DMS153 treated with DMSO at 0.1 percent for 48 hours (cell line): ENCODE results near the gene PAWR.

Experiments
- DNase-seq: peaks from one replicate; lab custom pipeline; 2025; ENCODE audit not compliant: unreplicated experiment; lab: John Stamatoyannopoulos, UW

PAWR gene, protein sequence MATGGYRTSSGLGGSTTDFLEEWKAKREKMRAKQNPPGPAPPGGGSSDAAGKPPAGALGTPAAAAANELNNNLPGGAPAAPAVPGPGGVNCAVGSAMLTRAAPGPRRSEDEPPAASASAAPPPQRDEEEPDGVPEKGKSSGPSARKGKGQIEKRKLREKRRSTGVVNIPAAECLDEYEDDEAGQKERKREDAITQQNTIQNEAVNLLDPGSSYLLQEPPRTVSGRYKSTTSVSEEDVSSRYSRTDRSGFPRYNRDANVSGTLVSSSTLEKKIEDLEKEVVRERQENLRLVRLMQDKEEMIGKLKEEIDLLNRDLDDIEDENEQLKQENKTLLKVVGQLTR

DNA sequence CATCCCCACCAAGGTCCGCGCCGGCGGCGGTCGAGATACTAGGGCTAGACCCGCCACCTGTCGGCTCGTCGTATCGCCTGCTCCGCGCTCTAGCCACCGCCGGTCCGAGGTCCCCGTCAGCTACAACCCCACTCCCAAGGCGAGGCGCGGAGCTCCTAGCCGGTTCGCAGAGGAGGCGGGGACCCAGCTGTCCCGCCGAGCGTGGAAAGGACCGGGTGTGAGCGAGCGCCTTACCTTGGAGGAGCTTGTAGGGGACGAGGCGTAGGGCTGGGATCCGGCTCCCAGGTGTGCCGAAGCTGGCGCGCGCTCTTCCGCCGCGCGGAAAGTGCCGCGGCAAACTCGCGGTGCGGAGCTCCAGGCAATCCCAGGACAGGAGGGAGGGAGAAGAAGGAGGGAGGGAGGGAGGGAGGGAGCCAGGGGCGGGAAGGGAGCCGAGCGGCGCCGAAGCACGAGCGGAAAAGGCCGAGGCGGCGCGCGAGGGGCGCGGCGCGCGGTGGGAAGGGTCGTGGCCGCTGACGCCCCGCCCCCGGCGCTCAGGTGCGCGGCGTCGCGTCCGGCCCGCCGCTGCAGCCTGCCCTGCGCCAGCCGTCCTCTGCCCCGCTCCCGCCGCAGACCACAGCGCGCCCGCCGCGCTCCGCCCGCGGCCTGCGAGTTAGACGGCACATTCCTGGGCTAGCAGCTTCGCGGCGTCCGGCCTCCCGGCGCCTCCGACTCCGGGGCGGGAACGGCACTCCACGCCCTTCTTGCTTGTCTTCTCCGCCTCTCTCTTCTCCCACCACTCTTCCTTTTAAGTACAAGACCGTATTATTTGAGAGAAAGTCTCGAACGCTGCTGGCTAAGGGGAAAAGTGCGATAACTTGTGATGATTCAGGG, at the start of gene PAWR:
Gene PAWR, minus strand, starts transcription at position 327 of the 873 bp plus-strand sequence. CDS start 720 bp downstream, outside the sequence.
- peak; percentile 79 for DNase-seq

DNA sequence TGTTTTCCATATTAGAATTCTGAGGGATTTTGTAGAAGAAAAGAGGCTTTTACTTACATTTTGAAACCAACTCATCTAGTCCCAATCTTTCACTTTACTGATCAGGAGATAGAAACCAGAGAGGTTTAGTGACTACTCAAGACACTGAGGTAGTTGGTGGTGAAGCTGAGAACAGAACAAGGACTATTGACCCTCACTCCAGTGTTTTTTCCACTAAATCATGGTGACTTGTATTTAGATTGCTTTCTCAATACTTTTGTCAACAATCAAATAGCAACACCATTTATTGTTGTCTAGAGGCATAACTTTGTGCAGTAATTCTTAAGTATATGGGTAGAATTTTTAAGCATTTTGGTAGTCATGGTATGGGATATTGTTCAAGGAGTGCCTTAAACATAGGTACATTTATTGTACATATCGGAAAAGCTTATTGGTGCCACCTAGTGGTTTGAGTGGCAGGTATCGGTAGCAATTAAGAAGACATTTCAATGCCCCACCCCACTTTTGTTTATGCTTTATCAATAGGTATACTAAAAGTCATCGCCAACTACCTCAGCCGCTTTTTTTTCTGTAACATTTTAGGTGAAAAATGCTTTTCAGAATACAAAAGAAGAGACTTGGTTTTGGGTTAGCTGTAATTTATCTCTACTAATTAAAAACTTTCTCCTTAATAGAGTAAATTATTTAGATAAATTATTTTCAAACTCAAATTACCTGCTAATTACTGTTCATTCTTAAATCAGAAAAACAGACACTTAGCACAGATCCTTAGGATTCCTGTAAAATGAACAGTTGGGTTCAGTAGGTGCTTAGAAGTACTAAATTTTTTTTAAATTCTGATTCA, 47.3 kb upstream of the PAWR start:
- DNase-seq = peak; percentile 71

DNA sequence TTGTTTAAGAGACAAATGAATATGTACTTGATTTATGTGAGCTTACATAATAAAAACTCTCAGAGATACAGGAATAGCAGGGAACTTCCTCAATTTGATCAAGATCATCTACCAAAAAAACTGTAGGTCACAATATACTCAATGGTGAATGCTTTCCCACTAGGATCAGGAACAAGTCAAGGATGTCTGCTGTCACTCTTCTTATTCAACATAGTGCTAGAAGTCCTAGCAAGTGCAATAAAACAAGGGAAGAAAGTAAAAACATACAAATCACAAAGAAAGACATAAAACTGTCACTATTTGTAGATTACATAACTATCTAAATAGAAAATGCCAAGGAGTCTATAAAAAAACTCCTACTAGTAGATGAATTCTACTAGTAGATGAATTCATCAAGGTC, 41.9 kb upstream of the PAWR start:
- no peak for DNase-seq

DNA sequence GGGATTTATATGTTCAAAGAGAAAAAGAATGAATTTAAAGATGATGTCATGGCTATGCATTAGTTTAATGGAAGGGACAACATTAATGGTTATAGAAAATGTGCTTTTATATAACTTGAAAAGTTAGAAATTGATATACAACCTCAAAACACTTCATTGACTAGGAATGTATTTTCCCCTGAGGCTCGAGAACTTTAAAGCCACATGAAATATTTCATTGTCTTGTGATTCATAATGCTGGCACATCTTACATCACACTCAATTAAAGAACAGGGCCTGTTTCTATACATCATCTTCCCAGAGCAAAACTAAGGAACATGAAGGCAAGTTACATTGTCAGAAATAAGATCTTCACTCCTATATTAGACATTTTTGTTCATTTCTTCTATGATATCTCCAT, 35.2 kb upstream of the PAWR start:
- no peak for DNase-seq

DNA sequence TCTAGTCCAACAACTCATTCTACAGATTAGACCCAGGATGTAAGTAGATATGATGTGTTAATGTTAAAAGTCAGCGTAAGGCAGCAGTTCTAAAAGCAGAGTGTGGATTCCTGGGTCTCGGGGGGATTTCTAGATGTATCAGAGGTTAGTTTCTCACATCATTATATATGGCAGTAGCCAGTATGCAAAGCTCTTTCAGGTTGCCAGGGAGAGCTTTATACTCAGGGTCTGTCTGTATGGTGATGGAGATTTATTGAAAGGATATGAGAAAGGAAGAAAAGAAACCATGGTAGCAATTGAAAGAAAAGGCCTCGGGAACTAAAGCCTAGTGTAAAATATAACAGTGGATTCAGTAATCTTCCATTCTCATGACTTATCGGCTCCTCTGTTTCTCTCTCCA, 26.2 kb upstream of the PAWR start:
- DNase-seq = no peak

DNA sequence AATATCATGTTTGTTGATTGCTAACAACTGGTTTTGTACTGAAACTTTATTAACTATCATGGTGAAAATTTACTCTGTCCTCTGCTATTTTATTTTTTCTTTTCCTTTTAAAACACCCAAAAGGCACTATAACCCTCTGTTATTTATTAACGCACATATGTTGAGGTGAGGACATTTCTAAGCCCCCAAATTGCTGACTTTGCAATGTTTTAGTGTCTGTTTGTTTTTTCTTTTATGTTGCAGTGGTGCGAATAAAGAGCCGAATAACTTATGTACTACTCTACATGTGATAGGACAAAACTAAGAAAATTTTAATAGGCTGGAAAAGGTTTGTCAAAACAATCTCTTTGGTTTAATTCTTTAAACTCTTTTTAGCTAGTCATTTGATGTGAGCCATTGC, 24.5 kb upstream of the PAWR start:
- DNase-seq = no peak

DNA sequence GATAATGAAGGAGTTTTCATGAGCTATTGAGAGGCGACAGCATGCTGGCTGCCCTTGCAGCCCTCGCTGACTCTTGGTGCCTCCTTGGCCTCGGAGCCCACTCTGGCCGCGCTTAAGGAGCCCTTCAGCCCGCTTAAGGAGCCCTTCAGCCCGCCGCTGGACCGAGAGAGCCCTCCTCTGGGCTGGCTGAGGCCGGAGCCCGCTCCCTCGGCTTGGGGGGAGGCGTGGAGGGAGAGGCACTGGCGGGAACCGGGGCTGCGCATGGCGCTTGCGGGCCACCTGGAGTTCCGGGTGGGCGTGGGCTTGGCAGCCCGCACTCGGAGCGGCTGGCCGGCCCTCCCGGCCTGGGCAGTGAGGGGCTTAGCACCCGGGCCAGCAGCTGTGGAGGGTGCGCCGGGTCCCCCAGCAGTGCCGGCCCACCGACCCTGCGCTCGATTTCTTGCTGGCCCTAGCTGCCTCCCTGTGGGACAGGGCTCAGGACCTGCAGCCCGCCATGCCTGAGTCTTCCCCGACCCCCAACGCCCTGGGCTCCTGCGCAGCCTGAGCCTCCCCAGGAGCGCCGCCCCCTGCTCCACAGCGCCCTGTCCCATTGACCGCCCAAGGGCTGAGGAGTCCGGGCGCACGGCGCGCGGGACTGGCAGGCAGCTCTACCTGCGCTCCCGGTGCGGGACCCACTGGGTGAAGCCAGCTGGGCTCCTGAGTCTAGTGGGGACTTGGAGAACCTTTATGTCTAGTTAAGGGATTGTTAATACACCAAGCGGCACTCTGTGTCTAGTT, 20.1 kb upstream of the PAWR start:
- DNase-seq = no peak

DNA sequence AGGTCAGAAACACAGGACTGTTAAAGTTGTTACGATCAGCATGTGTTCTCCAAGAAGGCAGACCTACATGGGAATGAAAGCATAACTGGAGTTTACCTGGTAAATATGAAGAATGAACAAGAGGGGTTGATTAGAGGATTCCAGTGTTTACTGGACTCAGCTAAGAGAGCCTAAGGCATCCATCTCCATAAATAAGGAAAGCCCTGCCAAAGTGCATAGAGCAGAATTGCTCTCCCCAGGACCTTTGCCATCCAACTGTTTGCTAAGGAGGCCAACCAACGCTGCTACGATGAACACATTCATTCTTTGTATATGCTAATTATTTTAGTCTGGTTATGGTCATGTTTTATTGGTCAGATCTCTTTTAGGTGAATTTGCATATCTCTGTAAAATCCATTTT, 17.1 kb upstream of the PAWR start:
- DNase-seq = no peak

DNA sequence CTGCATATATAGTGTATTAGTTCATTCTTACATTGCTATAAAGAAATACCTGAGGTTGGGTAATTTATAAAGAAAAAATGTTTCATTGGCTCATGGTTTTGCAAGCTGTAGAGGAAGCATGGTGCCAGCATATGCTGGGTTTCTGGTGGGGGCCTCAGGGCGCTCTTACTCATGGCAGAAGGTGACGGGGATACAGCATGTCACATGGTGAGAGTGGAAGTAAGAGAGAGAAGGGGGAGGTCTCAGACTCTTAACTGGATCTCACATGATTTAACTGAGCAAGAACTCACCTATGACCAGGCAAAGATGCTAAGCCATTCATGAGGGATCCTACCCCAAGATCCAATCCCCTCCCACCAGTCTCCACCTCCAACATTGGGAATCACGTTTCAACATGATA, 15.9 kb upstream of the PAWR start:
- DNase-seq = no peak

DNA sequence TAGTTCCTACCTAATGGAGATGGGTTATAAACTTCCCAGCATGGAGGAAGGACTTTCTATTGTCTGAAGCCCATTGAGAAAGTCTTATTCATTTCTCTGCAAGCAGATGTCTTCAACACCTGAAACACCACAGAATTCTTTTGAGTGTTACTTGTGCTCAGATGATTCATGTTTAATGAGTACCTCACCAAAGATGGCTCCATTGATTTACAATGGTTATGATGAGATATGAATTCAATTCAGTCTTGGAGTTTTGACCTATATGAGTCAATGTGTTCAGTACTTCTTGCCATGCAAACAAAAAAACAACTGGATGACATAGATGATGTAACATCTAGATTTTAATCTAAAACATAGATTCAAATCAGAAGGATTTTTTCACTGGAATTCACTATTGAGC, 15.4 kb upstream of the PAWR start:
- no peak for DNase-seq

DNA sequence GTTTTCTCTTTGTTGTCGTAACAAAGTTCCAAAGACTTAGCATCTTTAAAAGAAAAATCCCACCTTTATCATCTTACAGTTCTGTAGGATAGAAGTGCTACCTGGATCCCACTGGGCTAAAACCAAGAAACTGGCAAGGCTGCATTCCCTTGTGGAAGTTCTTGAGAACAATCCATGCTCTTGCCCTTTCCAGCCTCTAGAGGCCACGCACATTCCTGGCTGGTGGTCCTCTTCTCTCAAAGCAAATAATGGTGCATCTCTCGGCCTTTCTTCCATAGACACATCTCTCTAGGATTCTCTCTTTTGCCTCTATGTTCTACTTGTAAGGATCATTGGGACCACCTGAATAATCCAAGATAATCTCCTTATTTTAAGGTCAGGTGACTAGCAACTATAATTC, 8.2 kb upstream of the PAWR start:
- no peak for DNase-seq

DNA sequence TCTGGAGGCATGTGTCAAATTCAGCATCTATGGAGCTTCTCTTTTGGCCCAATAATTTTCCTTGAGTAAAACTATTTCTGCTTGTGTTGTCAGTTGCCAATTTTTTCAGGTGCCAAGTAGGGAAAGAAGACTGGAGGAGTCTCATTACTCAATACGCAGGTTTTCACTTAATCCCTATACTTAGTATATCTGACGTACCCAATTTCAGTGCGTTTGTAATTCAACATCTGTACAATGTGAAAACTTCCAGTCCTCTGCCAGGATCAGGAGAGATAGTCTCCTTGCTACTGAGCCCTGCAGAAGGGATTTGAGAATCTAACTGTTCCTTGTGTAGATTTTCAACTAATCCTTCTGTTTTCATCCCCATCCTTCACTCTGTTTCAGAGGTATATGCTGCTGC, 5.7 kb upstream of the PAWR start:
- DNase-seq = no peak

DNA sequence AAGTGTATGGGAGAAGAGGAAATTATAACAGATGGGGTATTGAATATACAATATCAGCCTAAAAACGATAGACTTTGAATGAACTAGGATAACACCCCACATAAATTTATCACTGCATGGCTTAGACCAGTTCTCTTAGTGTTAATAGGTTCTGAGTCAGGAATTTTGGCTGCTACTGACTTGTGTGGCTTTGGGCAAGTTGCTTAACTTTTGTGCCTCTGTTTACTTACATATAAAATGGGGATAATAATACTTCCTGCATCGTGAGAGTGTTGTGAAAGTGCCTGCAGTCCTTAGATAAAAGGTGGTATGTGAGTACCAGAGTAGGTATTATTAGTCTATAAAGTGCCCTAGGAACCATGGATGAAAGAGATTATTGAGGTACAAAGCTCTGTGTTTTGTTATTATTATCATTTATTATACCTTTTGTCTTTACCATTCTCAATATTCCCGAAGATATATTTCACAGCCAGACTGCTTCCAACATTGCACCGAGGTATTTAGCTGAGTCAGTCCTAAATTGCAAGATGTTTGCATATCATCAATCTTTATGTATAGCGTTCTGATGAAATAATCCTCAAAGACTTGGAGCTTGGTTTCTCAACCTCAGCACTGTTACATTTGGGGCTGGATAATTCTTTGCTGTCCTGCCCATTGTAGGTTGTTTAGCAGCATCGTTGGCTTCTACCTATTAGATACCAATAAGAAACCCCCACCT, 2.3 kb upstream of the PAWR start:
- DNase-seq = no peak

DNA sequence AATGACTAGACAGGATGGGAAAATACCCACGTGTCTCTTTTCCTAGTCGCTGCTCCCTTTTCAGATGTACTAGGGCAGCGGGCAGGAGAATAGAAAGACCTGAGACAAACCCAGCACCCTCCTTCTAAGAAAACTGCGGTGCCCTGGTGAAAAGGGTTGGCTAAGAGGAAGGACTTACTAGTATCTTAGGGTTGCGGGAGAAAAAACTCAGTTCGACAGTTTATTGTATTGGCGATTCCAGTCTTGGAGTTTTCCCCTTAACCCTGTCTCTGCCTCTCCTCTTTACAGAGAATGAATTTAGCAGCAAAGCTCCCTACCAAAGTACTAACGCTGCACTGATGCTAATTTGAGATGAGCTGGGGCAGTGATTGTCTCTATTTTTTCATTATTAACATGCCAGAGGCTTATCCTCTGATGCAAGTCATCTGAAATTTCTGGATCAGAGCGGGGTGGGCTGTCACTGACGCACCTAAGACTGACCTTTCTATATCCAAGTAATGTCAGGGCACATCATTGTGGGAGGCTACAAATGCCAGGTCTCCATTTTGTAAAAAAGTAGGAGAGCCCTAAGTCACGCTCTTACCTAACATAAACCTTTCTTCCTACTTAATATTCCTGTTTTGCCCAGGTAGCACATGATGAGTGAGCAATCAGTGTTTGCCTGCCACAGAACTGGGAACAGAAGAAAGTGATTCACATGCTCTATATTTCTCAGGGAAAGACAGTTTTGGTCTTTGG, 916 bp upstream of the PAWR start:
- DNase-seq = no peak

DNA sequence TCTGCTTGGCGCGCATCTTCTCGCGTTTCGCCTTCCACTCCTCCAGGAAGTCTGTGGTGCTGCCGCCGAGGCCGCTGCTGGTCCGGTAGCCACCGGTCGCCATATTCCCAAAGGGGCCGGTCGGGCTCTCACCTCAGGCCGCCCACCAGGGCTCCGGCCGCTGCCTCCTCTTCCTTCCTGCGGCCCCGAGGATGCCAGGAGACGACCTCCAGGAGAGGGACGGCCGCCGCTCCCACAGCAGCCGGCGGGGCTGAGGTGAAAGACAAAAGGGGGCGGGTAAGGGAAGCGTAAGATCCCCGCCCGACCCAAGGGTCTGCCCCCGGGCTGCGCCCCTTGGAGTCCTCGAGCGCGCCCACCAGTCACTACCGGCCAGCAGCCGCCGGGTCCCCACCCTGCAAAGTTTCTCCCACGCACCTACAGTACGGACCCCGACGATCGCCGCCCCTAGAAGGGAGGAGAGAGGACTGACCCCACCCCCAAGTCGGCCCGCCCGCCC, 574 bp downstream of the PAWR start:
- no peak for DNase-seq

DNA sequence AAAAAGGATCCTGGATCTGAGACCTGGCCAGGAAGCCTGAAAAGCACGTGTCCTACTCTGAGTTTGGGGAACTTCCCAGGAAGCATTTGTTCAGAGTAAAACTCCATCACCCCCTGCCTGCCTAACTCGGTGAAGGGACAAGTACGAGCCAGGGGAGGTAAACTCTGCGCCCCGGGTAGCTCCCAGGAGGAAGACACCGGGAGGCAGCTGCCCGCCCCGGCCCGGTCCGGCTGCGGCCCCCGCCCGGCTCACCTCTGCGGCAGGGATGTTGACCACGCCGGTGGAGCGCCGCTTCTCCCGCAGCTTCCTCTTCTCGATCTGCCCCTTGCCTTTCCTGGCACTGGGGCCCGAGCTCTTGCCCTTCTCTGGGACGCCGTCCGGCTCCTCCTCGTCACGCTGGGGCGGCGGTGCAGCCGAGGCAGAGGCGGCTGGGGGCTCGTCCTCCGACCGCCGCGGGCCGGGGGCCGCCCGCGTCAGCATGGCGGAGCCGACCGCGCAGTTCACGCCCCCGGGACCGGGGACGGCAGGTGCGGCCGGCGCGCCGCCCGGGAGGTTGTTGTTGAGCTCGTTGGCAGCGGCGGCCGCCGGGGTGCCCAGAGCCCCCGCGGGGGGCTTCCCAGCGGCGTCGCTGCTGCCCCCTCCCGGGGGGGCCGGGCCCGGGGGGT, 1.2 kb downstream of the PAWR start:
- DNase-seq = no peak

DNA sequence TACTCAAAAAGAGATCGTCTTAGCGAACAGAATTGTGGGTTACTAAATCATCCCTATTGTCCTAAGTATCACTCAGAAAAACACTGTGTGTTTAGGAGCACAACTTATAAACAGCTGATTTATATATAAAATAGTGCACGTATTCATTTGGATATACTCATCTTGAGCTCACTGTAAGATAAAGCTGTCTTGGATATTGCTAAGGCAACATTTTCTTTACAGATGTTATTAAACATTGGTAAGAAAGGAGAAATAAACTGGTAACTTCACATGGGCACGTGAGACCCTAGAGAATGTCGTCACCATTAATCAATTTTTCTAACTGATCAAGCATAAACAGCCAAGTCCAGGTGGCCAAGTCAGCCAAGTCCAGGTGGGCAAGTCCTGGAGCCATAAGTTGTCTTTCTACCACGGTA, 1.7 kb downstream of the PAWR start:
- no peak for DNase-seq

DNA sequence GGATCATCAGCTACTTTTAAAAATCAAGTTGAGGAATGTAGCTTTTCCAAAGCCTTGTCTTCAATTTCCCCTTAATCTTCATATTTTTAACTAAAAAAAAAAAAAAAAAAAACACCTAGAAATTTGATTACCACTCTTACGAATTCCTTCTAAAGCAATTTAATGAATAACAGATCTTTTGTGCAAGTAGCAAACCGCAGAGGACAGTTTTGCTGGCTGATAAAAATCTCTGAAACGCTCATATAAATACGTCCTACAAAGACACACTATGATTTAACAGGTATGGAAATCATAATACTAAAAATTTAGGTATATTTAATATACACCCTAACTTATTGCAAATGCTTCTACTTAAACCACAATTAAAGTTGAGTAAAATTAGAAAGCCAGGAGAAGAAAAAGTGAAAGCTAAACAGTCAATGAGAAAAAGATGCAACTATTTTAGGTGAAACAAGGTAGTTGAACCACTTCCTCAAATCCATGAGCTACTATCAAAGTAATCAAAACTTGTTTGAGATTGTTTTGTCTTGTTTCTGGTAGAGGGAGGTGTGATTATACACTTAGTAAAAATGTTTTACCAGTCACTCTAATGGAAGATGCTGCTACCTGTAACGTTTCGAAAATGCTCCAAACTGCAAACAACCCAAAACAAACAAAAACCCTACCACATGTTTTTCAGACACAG, 2.2 kb downstream of the PAWR start:
- no peak for DNase-seq
